HG02973 (cell line): ENCODE data around the gene ALPL.
"Not testable (repeated sequence)": the region's sequence is repeated elsewhere in the genome, so short reads cannot be mapped to it uniquely, and the experiment has no call there.

ENCODE experiments used
- ATAC-seq: cut with Tn5 transposase; IDR thresholded peaks from one replicate; pipeline ENCODE4 v1.9.1; 2021; ENCODE audit warnings: moderate library complexity; ENCODE audit not compliant: unreplicated experiment

The ALPL gene

GRCh38 chr1:21507511-21508270 is 1.5 kb upstream of the ALPL start:
- no peak for ATAC-seq

DNA sequence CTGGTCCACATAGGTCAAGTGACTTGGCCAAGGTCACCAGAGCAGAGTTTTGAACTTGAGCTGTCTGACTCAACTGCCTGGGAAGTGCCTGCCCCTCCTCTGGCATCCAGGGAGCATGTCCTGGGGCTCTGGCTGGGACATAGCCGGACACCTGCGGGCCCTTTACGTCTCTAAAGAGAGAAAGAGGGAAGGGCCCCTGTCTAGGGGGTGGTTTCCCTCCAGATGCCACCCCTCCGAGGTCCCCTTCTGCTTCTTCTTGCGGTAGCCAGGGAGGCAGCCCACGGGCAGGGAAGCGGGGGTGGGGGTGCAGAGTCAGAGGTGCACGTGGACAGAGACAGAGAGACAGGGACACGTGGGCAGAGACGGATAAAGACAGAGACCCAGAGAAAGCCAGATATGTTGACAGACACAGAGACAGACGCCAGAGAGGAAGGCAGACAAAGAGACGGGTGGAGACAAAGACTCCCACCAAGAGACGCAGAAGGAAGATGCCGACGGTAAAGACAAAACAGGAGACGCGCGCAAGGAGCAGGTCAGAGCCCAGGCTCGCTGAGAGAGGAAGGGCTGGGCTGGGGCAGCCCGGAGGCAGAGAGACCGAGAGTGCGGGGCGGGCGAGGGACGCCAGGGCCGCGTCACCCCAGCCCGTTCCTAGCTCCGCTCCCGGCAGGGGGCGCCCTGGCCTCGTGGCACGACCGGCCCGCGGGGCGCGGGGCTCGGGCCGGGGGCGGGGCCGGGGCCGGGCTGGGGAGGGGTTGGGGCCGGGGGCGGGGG is 458 bp upstream of the ALPL start:
- no peak for ATAC-seq

DNA sequence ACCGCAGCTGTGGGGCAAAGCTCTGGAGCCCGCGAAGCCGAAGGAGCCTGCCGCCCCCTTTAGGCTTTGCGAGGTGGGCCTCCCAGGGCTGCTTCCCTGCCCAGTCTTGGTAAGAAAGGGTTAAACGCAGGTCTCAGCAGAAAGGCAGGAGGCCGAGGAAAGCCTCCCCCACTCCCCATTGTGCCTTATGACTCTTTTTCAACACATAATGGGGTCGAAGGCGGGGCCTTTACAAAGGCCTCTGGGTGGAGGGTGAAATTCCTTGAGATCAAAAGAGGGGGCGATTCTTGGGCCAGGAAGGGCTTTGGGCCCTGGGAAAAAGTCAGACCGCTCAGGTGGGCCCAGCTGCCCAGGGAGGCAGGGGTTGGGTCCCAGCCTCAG is 880 bp downstream of the ALPL start:
- ATAC-seq, result no peak

- no peak for ATAC-seq
Measured at GRCh38 chr1:21510885-21511578, 1.8 kb downstream of the ALPL start.

- no peak for ATAC-seq
Measured at GRCh38 chr1:21511579-21512522, 2.6 kb downstream of the ALPL start.

GRCh38 chr1:21514245-21514644 is 5.0 kb downstream of the ALPL start:
- ATAC-seq, result no peak

DNA sequence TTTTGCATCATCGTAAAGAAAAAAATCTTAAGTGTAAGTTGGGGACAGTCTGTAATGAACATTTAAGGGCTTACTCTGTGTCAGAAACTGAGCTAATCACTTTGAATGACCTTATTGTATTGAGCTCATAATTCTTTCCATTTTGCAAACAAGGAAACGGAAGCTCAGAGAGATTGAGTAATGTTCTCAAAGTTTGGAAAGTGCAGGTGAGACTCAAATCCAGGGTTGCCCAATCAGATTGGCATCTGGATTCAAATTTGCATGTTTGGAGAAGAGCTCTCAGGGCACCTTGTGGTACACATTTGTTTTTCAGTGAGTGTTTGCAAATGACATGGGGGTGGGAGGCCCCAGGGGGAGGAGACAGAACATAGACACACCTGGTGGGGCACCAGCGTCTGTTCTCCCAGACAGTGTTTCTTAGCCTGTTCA is 8.0 kb downstream of the ALPL start:
- ATAC-seq, result no peak

DNA sequence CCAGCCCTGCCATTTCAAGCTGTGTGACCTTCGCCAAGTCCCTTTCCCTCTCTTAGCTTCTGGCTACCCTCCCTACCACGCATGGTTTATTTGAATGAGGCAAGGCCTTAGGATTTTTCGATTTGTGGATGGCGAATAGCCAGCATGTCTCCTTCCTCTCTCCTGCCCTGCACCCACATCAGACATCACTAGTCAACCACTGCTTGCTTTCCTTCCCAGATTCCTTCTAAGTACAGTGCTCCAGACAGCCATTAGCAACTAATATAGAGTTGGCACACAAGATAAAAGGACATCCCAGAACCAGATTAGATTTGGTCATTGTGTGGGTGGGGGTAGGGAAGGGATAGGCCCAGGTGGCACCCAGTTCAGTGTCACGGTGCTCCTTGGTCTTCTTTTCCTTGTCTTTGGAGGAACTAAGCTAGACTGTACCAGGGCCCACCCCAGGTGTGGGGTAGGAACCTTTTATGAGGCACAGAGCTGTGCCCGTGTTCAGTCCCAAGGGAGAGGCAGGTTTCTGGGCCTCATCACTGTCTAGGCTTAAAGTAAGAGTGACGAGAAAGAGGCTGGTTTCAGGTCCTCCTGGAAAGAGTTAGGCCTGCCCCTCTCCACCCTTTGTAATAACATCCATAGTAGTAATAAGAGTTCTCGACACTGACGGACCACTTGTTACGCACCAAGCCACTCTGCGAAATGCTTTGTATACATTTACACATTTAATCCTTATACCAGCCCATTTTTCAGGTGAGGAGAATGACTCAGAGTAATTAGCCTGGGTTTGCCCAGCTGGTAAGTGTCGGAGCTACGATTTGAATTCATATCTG is 8.6 kb downstream of the ALPL start:
- no peak for ATAC-seq

GRCh38 chr1:21518774-21519455 is 9.7 kb downstream of the ALPL start:
- no peak for ATAC-seq

DNA sequence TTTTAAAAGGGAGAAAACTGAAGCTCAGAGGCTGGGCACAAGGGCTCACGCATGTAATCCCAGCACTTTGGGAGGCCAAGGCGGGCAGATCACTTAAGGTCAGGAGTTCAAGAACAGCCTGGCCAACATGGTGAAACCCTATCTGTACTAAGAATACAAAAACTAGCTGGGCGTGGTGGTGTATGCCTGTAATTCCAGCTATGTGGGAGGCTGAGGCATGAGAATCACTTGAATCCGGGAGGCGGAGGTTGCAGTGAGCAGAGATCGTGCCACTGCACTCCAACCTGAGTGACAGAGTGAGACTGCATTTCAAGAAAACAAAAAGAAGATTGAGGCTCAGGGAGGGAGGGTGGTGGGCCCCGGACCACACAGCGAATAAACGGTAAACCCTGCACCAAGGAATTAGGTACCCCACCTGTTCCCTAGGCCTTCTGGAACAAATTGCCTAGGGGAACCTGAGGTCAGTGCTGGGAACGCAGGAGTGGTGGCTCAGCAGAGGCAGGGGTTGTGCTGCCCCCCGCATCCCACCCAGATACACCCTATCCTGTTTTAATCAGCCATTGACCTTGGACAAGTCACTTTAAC is 10.4 kb downstream of the ALPL start:
- not testable (repeated sequence) for ATAC-seq

DNA sequence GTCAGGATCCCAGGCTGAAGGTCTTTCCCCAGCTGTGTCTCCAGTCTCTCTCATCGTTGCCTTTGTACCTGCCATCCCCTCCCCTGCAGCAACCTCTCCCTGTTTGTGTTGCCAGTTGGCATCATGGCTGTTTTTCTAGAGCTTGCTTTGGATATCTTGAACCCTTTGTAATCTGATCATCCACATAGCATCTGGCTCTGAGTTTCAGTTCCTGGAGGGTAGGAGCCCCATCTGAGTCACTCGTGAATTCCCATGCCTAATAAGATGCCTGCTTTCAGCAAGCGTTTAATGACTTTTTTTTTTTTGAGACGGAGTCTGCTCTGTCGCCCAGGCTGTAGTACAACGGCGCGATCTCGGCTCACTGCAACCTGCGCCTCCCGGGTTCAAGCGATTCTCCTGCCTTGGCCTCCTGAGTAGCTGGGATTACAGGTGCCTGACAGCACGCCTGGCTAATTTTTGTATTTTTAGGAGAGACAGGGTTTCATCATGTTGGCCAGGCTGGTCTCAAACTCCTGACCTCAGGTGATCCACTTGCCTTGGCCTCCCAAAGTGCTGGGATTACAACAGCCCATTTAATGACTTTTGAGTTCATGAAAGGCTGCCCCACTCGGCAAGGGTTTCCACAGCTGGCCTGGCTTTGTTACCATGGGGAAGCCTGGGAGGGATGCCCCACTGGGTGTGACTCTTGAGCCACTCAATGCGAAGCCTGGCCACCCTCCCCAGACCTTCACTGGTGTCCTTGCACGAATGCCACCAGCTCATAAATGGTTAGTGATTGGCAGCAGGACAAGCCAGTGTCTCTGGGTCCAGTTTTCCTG is 11.9 kb downstream of the ALPL start:
- ATAC-seq, result no peak

- no peak for ATAC-seq
Measured at GRCh38 chr1:21521717-21522060, 12.5 kb downstream of the ALPL start.

DNA sequence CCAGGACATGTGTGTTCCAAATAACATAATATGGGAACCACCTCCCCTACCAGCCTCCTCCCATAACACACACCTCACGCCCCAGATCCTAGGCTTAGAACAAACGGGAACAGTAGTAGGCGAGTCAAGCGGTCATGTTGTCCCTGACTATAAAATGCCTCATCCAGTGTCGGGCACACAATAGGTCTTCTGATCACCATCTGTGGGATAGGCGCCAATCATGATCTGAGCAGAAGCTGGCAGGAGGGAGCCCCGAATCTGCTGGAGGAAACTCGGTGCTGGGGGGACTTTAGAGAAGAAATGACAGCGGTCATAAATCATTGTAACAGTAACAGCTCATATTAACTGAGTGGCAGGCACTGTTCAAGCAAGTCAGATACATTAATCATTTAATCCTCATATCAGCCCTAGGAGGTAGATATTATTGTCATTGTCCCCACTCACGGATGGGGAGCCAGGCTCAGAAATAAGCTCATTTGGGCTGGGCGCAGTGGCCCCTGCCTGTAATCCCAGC is 13.4 kb downstream of the ALPL start:
- no peak for ATAC-seq

DNA sequence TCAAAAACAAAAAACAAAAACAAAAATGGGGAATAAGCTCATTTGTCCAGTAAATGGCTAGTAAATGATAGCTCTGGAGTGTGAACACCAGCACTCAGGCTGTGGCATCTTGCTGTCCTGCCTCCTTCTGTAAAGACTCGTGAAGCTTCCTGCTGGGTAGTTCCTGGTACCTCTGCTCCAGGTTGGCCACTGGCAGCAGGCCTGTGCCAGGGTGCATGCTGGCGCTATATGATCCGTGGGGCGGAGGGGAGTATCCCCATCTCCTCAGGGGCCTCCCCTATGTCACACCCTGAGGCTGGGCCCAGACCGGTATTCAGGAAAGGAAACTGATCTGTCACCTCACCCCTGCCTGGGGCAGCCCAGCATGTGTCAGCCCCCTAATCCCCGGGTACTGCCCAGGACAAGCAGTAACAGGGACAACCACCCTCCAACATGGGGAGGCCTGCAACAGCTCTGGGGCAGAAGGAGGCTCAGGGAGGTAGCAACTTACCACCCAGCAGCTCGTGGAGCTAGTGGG is 14.1 kb downstream of the ALPL start:
- ATAC-seq, result no peak

DNA sequence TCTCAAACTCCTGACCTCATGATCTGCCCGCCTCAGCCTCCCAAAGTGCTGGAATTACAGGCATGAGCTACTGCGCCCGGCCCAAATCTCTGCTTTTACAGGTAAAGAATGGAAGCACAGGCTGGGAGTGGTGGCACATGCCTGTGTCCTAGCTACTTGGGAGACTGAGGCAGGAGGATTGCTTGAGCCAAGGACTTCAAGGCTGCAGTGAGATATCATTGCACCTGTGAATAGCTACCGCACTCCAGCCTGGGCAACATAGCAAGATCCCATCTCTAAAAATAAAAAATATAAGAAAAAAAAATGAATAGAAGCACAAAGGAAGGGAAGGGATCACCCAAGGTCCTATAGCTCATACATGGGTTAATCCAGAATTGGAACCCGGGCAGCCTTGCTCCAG is 15.0 kb downstream of the ALPL start:
- ATAC-seq, result no peak

- no peak for ATAC-seq
Measured at GRCh38 chr1:21524686-21525339, 15.6 kb downstream of the ALPL start.

- ATAC-seq, result no peak
Measured at GRCh38 chr1:21525340-21525717, 16.1 kb downstream of the ALPL start.
